ACC112 (cell line): Measurements from ENCODE around the gene USP20.
A peak's percentile ranks its signal among the peaks of the same experiment; 100 is the strongest.
"Not testable (repeated sequence)": the region's sequence is repeated elsewhere in the genome, so short reads cannot be mapped to it uniquely, and the experiment has no call there.

Experiments used
- H2AFZ ChIP-seq: fragments of 200-600 bp; sonication (generic); one replicate; pipeline ENCODE4 v1.6.0; 2017; ENCODE audit warnings: antibody characterized with exemption, low read length; ENCODE audit not compliant: unreplicated experiment
- H3K27ac ChIP-seq: fragments of 200-600 bp; sonication (generic); 2 replicates; pipeline ENCODE4 v1.5.1; 2014; ENCODE audit warnings: low read depth, mild to moderate bottlenecking, antibody characterized with exemption, low read length, moderate library complexity
- H3K27me3 ChIP-seq: fragments of 200-600 bp; sonication (generic); 2 replicates; pipeline ENCODE4 v1.6.1; 2014; ENCODE audit warnings: mild to moderate bottlenecking, antibody characterized with exemption, low read length, moderate library complexity, mixed read lengths; ENCODE audit not compliant: insufficient read depth
- H3K36me3 ChIP-seq: fragments of 200-600 bp; sonication (generic); 2 replicates; pipeline ENCODE4 v1.6.1; 2016; ENCODE audit warnings: mild to moderate bottlenecking, antibody characterized with exemption, low read length, moderate library complexity, mixed read lengths; ENCODE audit not compliant: insufficient read depth
- H3K4me1 ChIP-seq: fragments of 200-600 bp; sonication (generic); one replicate; pipeline ENCODE4 v1.6.1; 2016; ENCODE audit warnings: low read length, mixed read lengths; ENCODE audit not compliant: insufficient read depth, unreplicated experiment, control insufficient read depth
- H3K4me3 ChIP-seq: fragments of 200-600 bp; sonication (generic); 2 replicates; pipeline ENCODE4 v1.5.1; 2014; ENCODE audit warnings: mild to moderate bottlenecking, low read depth, low read length
- H3K79me2 ChIP-seq: fragments of 200-600 bp; sonication (generic); one replicate; pipeline ENCODE4 v1.6.0; 2016; ENCODE audit warnings: low read length; ENCODE audit not compliant: control insufficient read depth, unreplicated experiment, insufficient read depth

The USP20 gene

GRCh38 chr9:129885670-129886106, 50.4 kb downstream of the USP20 start:
- Histone ChIP-seq H3K4me1 (peaks cover 26% of the 10 kb centered on the region), H3K36me3 (peaks cover 7% of the 10 kb centered on the region; the same call in 1 of the 2 replicates), H3K27ac (peak overlapping the region; percentile 18; the same call in 1 of the 2 replicates), H3K79me2 (no peaks in the 10 kb centered on the region), H2AFZ (peak overlapping the region; percentile 30), H3K4me3 (peak overlapping the region; percentile 57), H3K27me3 (no peaks in the 10 kb centered on the region)

GRCh38 chr9:129886226-129887174, 51.2 kb downstream of the USP20 start:
- Histone ChIP-seq H3K27me3 (no peaks in the 10 kb centered on the region), H2AFZ (no peak overlapping the region), H3K4me3 (peak overlapping the region; percentile 42), H3K36me3 (peaks cover 7% of the 10 kb centered on the region; the same call in 1 of the 2 replicates), H3K4me1 (peaks cover 26% of the 10 kb centered on the region), H3K79me2 (no peaks in the 10 kb centered on the region), H3K27ac (peak overlapping the region; percentile 18; the same call in 1 of the 2 replicates)

- peak overlapping the region; percentile 38; the same call in 1 of the 2 replicates for H3K27ac ChIP-seq
- no peaks in the 10 kb centered on the region for H3K79me2 ChIP-seq
- no peaks in the 10 kb centered on the region for H3K27me3 ChIP-seq
- H3K4me1 ChIP-seq = peaks cover 26% of the 10 kb centered on the region
- H2AFZ ChIP-seq = no peak overlapping the region
- peaks cover 7% of the 10 kb centered on the region; the same call in 1 of the 2 replicates for H3K36me3 ChIP-seq
- no peak overlapping the region for H3K4me3 ChIP-seq
Measured at GRCh38 chr9:129887334-129888292, 52.4 kb downstream of the USP20 start.

GRCh38 chr9:129888293-129889121, 53.2 kb downstream of the USP20 start:
- Histone ChIP-seq H3K27ac (no peak overlapping the region; the same call in 1 of the 2 replicates), H3K27me3 (no peaks in the 10 kb centered on the region), H3K36me3 (peaks cover 7% of the 10 kb centered on the region; the same call in 1 of the 2 replicates), H2AFZ (no peak overlapping the region), H3K4me1 (peaks cover 26% of the 10 kb centered on the region), H3K4me3 (no peak overlapping the region), H3K79me2 (no peaks in the 10 kb centered on the region)

- H3K79me2 ChIP-seq = no peaks in the 10 kb centered on the region
- no peak overlapping the region for H2AFZ ChIP-seq
- peaks cover 7% of the 10 kb centered on the region; the same call in 1 of the 2 replicates for H3K36me3 ChIP-seq
- no peaks in the 10 kb centered on the region for H3K27me3 ChIP-seq
- H3K27ac ChIP-seq = no peak overlapping the region
- H3K4me3 ChIP-seq = no peak overlapping the region
- peaks cover 21% of the 10 kb centered on the region for H3K4me1 ChIP-seq
Measured at GRCh38 chr9:129889122-129889940, 54.1 kb downstream of the USP20 start.

- no peaks in the 10 kb centered on the region for H3K27me3 ChIP-seq
- H3K79me2 ChIP-seq = no peaks in the 10 kb centered on the region
- peaks cover 7% of the 10 kb centered on the region; the same call in 1 of the 2 replicates for H3K36me3 ChIP-seq
- no peak overlapping the region for H3K27ac ChIP-seq
- no peak overlapping the region for H2AFZ ChIP-seq
- peaks cover 13% of the 10 kb centered on the region for H3K4me1 ChIP-seq
- no peak overlapping the region for H3K4me3 ChIP-seq
Measured at GRCh38 chr9:129889941-129890717, 54.9 kb downstream of the USP20 start.

- not testable (repeated sequence) for H3K4me1 ChIP-seq, H3K27ac ChIP-seq, H2AFZ ChIP-seq
Measured at GRCh38 chr9:129890718-129891299, 55.6 kb downstream of the USP20 start.

GRCh38 chr9:129891569-129891968, 56.3 kb downstream of the USP20 start:
- Histone ChIP-seq H2AFZ (no peak overlapping the region), H3K4me1 (peaks cover 2% of the 10 kb centered on the region), H3K79me2 (no peaks in the 10 kb centered on the region), H3K27me3 (no peaks in the 10 kb centered on the region), H3K36me3 (peaks cover 7% of the 10 kb centered on the region; the same call in 1 of the 2 replicates), H3K27ac (no peak overlapping the region), H3K4me3 (no peak overlapping the region)

More at GRCh38 chr9:129890718-129891299, 55.6 kb downstream of the USP20 start:
- H3K4me3 ChIP-seq, H3K36me3 ChIP-seq, H3K27me3 ChIP-seq, H3K79me2 ChIP-seq: not testable (repeated sequence)
